ENCODE measurements around the gene INKA2. TPM values are rescaled to one million over a fixed set of nuclear protein-coding genes. Genes with fewer than 3 reads are reported as not detected.

The INKA2 gene
- total and polyA plus RNA-seq, 10 of the 15 experiments (the other 5 are each of a cell fraction or from before 2014, with no cell fraction given): 0.38 to 5.1 (median 1.3) TPM; not detected in 1

DNA sequence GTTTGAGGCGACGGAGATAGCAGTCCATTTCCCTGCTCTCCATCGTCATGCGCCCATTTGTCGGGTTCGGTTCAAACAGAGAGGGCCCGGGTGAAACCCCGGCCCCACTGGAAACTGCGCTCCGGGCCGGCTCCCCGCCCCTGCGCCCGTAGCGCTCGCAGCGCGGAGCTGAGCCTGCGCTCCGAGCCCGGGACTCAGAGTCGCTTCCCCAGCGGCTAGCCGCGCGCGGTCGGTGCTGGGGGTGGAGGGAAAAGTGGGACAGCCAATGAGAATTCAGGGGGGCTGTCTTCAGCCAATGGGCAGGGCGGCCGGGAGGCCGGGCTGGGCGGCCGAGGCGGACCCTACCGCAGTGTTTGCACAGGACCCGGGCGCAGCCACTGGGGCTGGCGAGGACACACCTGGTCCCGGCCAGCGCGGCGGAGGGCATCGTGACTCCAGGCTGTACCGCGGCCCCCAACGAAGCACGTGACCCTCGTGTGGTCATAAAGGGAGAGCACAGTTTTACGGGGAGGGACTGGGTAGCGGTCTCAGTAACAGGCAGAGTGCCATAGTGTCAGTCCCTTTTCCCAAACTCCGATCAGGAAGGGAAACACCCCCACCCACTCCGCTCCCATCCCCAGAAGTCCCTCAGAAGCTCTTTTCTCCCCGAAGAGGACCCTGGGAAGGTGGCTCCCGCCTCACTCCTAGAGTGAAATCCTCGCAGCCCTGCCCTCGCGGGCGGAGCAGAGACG lies at the start of gene INKA2 (continued):
- TF ChIP-seq ASH2L (IDR thresholded peaks at IDR 0.05; ENCODE audit: borderline replicate concordance, low read depth) (0 out of 2 replicates have a peak, but pooled peaks have one; percentile 19), IKZF1 (conservative IDR thresholded peaks at IDR 0.05) (peak; percentile 71), CHD2 (IDR thresholded peaks at IDR 0.05; ENCODE audit: borderline replicate concordance, low read depth, low read length) (peak; percentile 47; the same call in 1 of the 2 replicates), TCF3 (IDR thresholded peaks at IDR 0.05; ENCODE audit: borderline replicate concordance, insufficient read depth, low read depth, low read length) (no peak), SP1 (IDR thresholded peaks at IDR 0.05; ENCODE audit: low read depth, low read length) (peak; percentile 82), MEF2B (IDR thresholded peaks at IDR 0.05; ENCODE audit: partially characterized antibody, poor library complexity, severe bottlenecking) (no peak), RAD51 (IDR thresholded peaks at IDR 0.05) (peak; percentile 83), NRF1 (conservative IDR thresholded peaks at IDR 0.05; ENCODE audit: low read depth, low read length) (no peak), CHD4 (IDR thresholded peaks at IDR 0.05) (no peak), HDAC2 (IDR thresholded peaks at IDR 0.05) (no peak), CTCF (IDR thresholded peaks at IDR 0.05 in 2 of 3, conservative IDR thresholded peaks at IDR 0.05 in 1 of 3; ENCODE audit: control insufficient read depth in 2 of 3, extremely low read depth in 1 of 3, insufficient read depth in 1 of 3, low read depth in 3 of 3, low read length in 3 of 3) (peak in 1 of 3 experiments; percentile 11; a peak in 1 of 6 replicates), RELA (IDR thresholded peaks at IDR 0.05; ENCODE audit: borderline replicate concordance, partially characterized antibody) (peak; percentile 7), NBN (IDR thresholded peaks at IDR 0.05) (no peak), USF1 (IDR thresholded peaks at IDR 0.05; ENCODE audit: borderline replicate concordance, extremely low read length, insufficient read depth, low read depth, low read length) (peak; percentile 82), PKNOX1 (IDR thresholded peaks at IDR 0.05) (peak; percentile 76), ZSCAN29 (IDR thresholded peaks at IDR 0.05) (no peak), RAD21 (IDR thresholded peaks at IDR 0.05; ENCODE audit: insufficient read depth, low read depth, low read length) (no peak), NFXL1 (IDR thresholded peaks at IDR 0.05; ENCODE audit: borderline replicate concordance) (no peak)
- TF ChIP-seq, protein P1, sequence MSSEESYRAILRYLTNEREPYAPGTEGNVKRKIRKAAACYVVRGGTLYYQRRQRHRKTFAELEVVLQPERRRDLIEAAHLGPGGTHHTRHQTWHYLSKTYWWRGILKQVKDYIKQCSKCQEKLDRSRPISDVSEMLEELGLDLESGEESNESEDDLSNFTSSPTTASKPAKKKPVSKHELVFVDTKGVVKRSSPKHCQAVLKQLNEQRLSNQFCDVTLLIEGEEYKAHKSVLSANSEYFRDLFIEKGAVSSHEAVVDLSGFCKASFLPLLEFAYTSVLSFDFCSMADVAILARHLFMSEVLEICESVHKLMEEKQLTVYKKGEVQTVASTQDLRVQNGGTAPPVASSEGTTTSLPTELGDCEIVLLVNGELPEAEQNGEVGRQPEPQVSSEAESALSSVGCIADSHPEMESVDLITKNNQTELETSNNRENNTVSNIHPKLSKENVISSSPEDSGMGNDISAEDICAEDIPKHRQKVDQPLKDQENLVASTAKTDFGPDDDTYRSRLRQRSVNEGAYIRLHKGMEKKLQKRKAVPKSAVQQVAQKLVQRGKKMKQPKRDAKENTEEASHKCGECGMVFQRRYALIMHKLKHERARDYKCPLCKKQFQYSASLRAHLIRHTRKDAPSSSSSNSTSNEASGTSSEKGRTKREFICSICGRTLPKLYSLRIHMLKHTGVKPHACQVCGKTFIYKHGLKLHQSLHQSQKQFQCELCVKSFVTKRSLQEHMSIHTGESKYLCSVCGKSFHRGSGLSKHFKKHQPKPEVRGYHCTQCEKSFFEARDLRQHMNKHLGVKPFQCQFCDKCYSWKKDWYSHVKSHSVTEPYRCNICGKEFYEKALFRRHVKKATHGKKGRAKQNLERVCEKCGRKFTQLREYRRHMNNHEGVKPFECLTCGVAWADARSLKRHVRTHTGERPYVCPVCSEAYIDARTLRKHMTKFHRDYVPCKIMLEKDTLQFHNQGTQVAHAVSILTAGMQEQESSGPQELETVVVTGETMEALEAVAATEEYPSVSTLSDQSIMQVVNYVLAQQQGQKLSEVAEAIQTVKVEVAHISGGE (CRISPR knock-in tag; IDR thresholded peaks at IDR 0.05): no peak
